Pulmonary artery endothelial cell (primary cell): ENCODE results near the gene ABLIM1. TPM values are rescaled to one million over a fixed set of nuclear protein-coding genes. Genes with fewer than 3 reads are reported as not detected.
A peak's percentile ranks its signal among the peaks of the same experiment; 100 is the strongest.

Experiments
- DNase-seq: peaks from one replicate; pipeline ENCODE4 v3.0.0-alpha.2; 2011; ENCODE audit warnings: low read depth, low spot score
- total RNA-seq: library from RNA; depleted of rRNA; stranded (reverse); fragments of >200 nt; gene quantifications from 2 replicates; pipeline ENCODE4 v1.2.3, GENCODE V29; 2014

ABLIM1 gene
- total RNA-seq, 1 donor from 2014 or later = 56.3 TPM

DNA sequence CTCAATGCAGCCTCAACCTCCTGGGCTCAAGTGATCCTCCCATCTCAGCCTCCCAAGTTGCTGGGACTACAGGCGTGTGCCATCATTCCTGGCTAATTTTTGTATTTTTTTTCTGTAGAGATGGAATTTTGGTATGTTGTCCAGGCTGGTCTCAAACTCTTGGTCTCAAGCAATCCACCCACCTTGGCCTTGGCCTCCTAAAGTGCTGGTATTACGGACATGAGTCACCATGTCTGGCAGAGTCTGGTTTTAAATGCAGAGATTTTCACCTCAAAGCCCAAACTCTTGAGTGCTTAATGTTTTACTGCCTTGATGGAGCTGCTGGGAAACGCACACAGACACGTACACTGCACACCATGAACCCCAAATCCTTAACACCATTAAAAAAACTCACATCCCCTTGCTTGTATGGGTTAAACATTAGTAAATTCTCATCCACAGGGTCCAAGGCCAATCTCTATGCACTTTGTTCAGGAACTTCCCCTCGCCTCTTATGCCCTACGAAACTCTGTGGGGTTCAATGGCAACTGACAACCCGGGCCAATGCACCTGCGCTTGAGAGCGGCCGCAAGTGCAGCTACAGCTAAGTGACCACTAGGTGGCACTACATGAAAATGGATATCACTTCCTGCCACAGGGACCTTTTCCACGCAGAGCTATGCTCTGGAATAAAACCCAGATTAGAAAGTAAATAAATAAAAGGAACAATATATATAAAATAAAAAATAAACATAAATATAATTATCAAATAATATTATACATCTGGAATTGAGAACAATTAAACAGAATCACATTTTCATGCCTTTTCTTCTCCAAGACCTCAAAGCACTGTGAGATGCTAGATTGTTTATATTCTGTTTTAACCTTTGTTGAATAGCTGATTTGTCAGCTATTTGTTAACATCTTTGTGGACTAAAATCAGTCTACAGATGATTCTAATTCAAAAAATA lies 186.8 kb downstream of the ABLIM1 start:
- no peak for DNase-seq

GRCh38 chr10:114470361-114470760 lies 187.7 kb downstream of the ABLIM1 start:
- DNase-seq = no peak

DNA sequence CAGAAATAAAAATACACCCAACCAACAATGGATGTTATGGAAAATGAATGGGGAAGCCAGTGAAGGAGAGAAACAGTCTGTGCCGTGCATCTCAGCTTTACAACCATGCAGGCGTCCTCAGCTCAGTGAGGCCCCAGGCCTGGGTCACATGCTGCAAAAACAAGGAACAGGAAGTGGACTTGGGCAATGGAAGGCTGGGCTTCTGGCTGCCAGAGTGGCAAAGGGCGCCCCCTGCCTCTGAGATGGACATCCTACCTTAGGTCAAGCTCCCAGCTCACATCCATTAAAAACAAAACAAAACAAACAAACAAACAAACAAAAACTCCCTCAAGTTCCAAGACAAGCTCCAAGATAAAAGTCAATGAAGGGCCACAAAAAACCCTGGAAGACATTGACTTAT lies 199.1 kb downstream of the ABLIM1 start:
- no peak for DNase-seq

DNA sequence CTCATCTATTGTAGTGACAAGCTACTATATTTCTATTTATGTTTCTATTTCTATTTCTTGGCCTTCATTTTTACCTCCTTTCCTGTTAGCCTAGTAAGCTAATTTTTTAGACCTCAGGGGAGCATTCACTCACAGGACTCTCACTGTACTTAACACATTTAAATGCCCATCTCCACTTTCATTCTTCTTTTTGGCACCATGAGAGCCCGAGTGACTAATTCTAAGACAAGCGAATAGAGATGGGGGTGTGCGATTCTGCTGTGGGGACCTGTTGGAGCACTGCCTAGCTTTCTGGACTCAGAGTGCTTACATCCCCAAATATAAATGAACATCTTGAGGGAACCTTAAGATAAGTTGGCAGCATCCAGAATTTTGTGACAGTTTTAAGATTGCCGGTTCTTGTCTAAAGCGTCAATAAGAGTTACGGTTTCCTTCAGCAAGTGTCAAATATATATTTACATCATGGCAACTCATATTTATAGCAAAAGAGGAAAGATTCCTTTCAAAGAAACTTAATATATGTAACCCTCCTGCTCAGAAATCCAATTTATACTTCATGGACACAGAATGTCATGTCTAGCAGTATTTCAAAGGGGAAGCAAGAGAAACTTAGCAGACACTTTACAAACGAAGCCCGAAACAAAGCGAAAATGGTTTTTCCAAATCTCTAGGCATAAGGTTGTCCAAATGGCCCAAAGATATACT lies 199.7 kb downstream of the ABLIM1 start:
- no peak for DNase-seq

GRCh38 chr10:114453576-114453975 lies 204.5 kb downstream of the ABLIM1 start:
- no peak for DNase-seq

DNA sequence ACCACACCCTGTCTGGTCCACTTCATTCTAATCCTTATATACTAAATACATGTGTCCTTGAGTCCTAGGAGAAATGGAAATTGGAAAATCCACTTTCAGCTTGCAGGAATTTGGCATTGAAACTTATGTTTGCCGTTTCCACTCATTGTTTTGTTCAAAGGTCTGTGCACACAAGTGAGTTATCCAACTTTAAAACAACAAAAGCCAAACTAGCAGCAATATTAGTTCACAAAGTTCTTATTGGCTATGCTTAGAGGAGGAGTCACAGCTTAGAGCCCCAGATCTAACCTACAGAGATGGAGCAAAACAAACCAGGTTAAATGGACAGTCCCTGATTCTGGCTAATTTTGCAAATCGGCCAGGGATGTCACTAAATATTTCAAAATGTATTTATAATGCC lies 209.2 kb downstream of the ABLIM1 start:
- no peak for DNase-seq

DNA sequence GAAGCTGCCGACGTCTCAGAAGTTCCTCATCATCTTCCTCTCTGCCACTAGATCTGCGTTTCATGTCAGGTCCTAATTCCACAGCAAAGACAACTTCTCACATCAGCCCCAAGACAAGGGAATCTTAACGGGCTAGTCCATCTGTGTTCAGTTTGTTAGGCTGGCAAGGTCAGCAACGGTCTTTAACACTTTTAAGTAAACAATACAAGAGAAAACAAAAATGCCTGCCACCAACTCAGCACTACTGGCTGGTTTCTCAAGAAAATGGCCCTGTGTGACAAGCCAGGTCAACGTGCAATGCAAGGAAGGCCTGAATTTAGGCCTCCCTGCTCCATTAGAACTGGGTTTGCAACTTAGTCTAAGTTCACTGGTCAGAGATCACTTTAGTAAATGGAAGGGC lies 212.7 kb downstream of the ABLIM1 start:
- DNase-seq = no peak

GRCh38 chr10:114444819-114445218 lies 213.3 kb downstream of the ABLIM1 start:
- DNase-seq = no peak

- DNase-seq = no peak
Measured at GRCh38 chr10:114442091-114442630, 215.9 kb downstream of the ABLIM1 start.

GRCh38 chr10:114441107-114441506 lies 217.0 kb downstream of the ABLIM1 start:
- no peak for DNase-seq

DNA sequence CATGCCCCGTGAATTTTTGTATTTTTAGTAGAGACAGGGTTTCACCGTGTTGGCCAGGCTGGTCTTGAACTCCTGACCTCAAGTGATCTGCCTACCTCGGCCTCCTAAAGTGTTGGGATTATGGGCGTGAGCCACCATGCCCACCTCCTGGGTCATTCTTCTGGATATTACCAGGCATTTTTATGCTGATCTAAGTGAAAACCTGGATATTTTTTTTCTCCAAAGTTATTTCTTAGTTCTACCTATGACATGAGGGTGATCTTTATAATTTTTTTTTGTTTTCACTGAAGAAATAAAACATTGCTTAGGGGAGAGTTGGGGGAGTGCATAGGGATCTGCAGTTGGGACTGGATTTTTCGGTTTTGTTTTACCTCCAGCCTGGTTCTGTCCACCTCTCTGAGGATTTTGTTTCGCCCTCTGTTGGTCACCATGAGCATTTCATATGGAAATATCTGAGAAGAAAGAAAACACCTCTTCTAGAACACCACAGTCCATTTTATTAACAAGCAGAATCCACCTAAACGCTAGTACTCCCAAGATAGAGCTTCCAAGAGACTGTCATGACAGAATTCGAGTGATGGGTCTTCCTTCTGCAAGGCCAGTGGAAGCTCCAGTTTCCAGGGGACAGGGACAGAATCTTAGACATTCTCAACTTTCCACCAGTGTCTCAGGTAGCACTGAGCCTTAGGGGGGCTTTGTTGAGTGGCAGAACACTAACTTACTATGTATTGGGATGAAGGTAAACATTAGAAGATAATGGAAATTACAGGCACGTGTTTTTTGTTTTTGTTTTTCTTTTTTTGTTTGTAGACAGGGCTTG lies 220.4 kb downstream of the ABLIM1 start:
- DNase-seq = no peak

- DNase-seq = no peak
Measured at GRCh38 chr10:114436941-114437340, 221.1 kb downstream of the ABLIM1 start.

GRCh38 chr10:114432566-114433093 lies 225.4 kb downstream of the ABLIM1 start:
- DNase-seq = no peak

DNA sequence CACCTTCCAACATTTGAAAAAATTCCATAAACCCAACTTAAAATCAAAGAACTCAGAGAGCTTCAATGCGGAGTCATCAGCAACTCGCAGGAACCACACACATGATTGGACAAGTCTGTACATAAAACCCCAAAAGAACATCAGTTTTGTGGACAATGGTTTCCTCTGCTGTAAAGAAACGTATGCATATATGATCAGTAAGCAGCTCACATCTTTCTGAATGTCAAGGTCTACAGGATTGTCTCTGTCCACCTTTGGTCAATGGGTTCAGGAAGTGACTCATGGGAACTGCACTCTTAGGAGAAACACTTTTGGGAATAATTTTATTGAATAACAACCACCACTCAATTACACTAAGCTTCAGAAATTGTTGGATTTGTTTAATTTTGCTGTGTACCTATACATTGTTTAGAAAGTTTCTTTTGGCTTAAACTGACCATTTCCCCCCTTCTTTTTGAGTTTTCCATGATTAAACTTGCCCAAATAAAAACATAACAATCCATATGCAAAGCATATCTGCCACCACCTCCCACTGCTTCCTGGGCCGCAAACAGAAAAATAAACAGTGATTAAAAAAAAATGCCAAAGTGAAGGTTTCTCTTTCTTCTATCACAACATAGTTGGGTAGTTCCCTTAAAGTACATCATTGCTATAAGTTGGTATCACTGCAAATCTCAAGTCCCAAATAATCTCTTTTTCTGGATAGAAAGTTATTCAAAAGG lies 226.5 kb downstream of the ABLIM1 start:
- DNase-seq = no peak

GRCh38 chr10:114430688-114431413 lies 227.2 kb downstream of the ABLIM1 start:
- DNase-seq = no peak

GRCh38 chr10:114429581-114430335 lies 228.3 kb downstream of the ABLIM1 start:
- no peak for DNase-seq

- DNase-seq = no peak
Measured at GRCh38 chr10:114427124-114427852, 230.8 kb downstream of the ABLIM1 start.

- peak; percentile 51 for DNase-seq
Measured at GRCh38 chr10:114426476-114426875, 231.6 kb downstream of the ABLIM1 start.
